GF-D8 (cell line): ENCODE data around the gene EFEMP2.

Source experiments
- DNase-seq: peaks from one replicate; lab custom pipeline; 2025; lab: John Stamatoyannopoulos, UW

The EFEMP2 gene

GRCh38 chr11:65872586-65873317, at the start of gene EFEMP2:
Gene EFEMP2, minus strand, starts transcription at chr11:65872800. Its CDS starts 446 bp downstream, at chr11:65872354.
- no peak for DNase-seq

GRCh38 chr11:65921876-65922275, 49.3 kb upstream of the EFEMP2 start:
- no peak for DNase-seq

DNA sequence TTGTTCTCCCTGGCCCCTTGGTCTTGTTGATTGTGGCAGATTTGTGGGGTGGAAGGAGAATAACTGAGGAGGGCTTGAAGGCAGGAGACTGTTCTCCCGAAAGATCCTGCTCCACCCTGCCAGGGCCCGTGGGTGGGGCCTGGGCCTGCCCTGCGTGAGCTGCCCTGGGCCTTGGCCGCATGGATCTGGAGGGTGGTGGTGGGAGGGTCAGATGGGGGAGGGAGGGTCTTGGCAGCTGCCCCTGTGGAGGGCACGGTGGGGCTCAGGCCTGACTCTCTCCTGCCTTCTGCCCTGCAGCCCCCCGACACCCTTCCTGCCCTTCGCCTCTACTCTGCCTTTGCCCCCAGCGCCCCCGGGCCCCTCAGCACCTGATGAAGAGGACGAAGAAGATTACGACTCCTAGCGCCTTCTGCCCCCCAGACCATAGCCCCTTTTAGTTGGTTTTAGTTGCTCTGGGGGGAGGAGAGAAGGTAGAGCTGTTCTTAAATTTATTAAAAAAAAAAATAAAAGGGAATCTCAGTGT, 48.5 kb upstream of the EFEMP2 start:
- no peak for DNase-seq

DNA sequence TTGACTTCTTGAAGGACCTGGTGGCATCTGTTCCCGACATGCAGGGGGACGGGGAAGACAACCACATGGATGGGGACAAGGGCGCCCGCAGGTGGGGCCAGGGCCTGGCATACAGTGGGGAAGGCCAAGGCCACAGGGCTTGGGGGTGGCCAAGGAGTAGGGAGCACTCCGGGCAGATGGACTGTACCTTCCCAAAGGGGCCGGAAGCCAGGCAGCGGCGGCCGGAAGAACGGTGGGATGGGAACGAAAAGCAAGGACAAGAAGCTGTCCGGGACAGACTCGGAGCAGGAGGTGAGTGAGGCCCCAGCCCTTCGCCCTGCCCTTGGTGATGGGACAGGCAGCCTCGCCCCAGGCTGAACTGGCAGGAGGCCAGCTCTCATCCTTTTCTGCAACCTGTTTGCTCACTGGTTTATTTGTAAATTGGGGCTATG, 47.8 kb upstream of the EFEMP2 start:
- no peak for DNase-seq

DNA sequence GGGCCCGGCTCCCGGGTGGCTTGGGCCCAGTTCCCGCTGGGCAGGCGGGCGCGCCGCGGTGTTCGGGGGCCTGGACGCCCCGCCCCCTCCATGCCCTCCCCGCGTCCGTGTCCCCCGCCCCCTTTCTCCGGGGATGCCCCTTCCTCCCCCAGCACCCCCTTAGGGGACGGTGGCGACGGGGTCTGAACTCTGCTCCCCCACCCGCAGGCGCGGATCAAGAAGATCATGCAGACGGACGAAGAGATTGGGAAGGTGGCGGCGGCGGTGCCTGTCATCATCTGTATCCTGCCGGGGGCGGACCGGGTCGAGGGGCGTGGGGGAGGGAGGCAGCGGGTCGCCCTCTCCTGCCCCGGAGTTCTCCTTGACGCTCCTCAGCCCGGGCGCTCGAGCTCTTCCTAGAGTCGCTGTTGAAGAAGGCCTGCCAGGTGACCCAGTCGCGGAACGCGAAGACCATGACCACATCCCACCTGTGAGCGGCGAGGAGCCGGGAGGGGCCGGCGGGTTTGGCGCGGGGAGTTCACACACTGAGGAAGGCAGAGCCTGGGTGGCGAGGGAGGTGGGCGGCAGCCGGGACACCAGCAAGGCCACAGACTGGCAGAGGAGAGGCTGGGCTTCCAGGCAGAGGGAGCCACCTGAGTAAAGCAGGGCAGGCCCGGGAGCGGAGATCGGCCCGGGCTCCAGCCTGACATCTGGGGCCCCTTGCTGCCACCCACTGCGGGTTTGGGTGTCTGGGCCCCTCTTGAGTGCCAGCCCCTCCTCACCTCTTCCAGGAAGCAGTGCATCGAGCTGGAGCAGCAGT, 47.2 kb upstream of the EFEMP2 start:
- DNase-seq: no peak

GRCh38 chr11:65919141-65919572, 46.6 kb upstream of the EFEMP2 start, which contains the start of gene DRAP1:
Gene DRAP1, plus strand, starts transcription at chr11:65919426. Its CDS starts 76 bp downstream, at chr11:65919502.
- peak; percentile 92 for DNase-seq

DNA sequence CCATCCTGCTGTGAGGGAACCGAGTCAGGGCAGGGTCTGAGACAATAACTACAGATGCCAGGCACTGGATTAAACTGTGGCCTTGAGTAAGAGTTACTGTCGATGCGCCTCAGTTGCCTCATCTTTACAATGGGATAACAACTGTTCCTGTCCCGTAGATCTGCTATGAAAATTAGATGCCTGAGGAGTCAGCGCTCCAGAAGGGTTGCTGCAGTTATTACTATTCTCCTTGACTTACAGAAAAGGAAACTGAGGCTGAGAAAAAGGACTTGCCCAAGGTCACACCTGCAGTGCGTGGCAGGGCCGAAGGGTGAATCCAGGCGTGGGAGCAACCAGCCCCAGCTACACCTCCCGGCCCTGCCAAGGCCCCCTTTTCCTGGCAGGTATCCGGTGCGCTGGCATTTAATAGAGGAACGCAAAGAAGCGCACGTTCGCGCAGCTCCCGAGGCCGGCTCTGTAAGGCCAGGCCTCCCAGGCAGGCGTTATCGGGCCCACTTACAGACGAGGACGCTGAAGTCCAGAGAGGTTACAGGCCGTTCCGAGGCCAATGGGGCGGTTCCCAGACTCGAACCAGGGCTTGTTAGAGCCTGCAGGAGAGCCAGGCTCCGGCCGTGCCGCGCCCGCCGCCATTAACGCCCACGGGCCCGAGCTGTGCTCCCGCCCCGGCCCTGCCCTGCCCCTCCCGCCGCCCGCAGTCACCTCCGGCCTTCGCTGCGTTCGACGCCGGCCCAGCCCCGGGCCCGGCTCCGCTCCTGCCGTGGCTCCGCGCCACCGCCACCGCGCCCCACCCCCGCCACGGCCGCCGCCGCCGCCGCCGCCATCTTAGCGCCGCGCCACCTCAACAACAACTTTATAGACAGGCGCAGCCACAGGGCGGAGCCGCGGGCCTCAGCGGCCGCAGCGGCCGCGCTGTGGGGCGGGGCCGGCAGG, 45.9 kb upstream of the EFEMP2 start, which contains the start of gene C11orf68:
TSS of gene C11orf68 (minus strand) at position 852 of the 930 bp plus-strand sequence. CDS start at position 821, 31 bp downstream.
- DNase-seq: no peak

DNA sequence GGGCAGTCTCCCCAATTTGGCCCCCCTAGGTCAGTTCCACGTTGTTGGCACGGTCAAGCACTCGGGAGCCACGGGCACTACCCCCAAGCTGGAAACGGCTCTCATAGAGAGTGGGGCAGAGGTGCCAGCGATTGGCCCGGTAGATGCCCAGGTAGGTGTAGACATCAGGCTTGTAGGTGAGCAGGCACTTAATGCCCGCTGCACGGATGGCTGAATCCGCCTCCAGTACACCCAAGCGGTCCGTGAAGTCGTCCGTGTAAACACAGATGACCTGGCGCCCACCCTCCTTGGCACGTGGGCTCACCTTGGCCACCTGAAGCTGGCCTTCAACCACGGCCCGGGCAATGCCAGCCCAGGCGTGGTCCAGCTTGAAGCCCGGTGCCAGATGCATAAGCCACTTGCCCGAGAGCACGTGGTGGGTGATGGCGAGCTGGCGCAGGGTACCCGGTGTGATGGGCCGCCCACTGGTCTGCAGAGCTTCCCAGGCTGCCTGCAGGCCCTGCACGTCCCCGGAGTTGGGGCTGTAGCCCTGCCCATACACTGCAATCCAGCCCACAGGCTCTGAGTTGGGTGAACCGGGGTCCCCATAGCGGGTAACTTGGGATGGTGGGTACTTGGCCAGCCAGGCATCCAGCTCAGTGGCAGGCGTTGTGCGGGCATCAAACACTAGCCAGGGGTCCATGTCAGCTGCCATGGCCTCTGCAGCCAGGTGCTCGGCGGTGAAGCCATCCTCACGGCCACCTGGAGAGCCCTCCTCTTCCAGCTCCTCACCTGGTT, 45.0 kb upstream of the EFEMP2 start:
- no peak for DNase-seq

DNA sequence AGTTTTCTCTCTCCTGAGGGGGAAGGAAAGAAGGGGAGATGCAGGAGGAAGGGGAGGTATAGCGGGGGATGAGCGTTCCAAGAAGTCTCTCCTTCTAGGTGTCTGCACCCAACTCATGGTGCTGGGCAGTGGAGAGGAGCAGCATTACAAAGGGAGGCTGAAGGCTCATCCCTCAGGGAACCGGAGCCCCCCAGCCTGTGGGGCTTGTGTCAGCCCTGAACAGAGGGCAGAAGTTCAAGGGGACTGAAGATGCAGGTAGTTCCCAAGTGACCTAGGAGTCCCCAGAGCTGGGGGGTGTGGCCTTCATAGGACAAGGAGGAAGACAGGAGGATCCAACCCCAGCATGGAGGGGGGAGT, 44.5 kb upstream of the EFEMP2 start:
- DNase-seq: no peak

DNA sequence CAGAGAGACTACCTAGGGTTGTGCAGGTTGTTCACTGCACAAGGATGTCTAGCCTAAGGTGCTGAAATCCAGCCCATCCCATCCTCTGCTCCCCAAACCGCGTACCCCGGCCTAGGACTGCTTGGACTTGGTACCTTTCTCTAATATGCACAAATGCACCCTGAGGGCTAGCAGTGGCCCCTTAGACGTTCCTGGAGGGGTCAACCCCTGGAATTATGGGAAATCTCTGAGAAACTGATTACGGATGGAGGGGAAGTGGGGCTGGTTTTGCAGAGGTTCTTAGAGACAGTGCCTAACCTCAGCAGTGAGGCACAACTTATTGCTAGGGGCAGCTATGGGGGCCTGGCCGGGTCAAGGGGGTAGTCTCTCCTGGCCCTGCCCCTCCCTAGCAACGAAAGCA, 43.8 kb upstream of the EFEMP2 start:
- DNase-seq: no peak

DNA sequence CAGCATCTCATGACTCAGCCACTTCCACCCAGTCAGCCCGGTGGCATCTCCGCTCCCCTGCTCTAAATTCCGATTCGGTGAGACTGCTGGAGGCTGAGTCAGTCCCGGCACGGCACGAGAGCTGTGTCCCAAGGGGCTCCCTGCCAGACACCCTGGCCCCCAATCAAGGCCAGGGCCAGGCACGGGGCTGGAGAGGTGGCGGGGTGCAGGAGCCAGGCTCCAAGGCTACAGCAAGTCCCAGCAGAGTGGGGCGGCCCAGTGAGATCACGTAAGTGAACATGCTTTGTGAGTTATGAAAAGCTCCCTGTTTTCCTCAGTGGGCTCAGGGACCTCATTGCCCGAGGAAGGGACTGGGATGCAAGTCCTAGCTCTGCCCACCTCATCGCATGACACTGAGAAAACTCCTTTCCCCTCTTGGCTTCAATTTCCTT, 43.2 kb upstream of the EFEMP2 start:
- DNase-seq: no peak

DNA sequence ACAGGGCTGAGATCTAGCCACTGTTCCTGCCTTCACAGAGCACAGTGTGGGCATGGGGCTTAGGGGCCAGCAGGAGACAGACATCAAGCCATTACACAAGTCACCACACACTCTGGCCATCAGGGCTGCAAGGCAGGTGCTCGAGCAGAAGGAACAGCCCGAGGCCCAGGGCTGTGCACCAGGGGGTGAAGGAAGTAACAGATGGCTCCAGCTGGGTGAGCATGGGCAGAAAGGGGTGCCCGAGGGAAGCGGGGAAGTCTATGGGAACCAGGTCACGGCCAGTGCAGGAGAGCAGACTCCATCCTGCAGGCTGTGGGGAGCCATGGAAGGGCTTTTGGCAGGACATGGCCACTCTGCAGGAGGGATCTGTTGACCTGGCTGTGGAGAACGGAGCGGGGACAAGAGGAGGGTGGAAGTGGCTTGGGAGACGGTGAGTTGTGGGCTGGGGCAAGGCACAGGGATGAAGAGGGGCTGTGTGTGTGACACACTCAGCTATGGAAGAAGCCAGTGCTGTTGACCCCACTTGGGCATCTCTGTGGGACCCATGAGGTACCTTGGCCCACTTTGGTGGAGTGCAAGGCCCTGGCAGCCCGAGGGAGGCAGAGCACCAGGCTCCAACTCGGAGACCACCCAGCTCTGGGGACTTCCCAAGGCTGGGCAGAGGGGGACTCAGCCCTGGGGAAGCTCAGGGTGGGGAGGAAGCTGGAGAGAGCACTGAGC, 42.7 kb upstream of the EFEMP2 start:
- DNase-seq: no peak

DNA sequence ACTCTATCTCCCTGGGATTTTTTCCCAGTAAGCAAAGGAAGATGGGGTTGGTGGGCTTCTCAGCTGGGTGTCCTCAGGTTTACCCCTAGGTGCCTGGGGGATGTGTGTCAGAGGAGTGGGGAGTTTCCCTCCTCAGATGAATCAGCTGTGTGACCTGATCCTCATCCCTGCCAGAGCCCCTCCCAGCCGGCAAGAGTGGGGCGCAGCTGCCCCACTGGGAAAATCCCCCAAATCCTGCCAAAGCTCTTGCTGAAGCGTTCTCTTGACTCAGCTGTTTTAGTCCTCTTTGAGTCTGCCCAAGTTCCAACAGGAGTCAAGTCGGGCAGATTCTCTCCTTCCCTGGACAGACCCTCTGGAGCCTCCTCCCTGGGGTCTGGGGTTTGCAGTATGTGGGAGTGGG, 40.2 kb upstream of the EFEMP2 start:
- DNase-seq: no peak

DNA sequence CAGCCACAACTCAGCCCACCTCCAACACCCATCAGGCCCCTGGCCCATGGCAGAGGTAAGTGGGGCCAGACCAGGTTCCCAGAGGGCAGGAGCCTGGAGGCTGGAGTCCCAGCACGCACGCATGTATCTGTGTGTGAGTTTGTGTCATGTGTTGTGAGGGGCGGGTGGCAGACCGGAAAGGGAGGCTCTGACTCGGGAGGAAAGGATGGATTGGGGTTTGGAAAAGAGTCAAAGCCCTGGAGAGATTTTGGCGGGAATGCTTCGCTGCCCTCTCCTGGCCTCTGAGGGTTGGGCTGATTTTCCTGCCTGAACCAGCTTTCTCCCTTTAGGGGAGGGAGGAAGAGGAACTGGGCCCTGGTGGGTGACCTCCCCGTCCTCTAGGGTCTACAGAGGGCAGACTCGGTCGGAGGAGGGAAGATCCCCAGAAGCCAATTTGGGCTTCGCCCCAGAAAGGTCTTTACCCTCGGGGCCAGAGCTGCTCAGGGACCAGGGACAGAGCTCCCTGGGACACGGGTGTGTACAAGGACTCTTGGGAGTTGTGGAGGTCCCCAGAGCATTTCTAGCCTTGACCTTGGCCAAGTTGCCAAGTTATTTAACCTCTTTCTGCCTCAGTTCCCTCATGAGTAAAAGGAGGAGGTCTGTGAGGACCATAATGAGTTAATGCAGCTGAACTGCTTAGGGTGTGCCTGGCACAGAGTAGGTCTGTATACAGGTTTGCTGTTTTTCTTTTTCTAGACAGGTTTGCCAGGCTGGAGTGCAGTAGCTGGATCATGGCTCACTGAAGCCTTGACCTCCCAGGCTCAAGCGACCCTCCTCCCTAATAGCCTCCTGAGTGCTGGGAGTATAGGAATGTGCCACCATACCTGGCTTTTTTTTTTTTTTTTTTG, 39.3 kb upstream of the EFEMP2 start:
- DNase-seq: no peak

- DNase-seq: no peak
These were observed 35.3 kb upstream of the EFEMP2 start for GRCh38 chr11:65907878-65908277.

DNA sequence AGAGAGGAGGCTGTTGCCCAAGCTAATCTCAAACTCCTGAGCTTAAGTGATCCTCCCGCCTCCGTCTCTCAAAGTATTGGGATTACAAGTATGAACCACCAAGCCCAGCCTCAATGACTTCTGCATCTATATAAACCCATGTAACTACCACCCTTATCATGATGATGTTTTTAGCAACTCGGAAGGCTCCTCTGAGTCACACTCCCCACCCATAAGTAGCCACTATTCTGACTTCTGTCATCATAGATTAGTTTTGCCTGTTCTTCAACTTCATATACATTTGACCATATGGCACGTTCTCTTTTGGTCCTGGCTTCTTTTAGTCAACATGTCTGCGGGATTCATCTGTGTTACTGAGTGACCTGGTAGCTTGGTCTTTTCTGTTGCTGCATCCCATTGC, 34.0 kb upstream of the EFEMP2 start:
- no peak for DNase-seq

DNA sequence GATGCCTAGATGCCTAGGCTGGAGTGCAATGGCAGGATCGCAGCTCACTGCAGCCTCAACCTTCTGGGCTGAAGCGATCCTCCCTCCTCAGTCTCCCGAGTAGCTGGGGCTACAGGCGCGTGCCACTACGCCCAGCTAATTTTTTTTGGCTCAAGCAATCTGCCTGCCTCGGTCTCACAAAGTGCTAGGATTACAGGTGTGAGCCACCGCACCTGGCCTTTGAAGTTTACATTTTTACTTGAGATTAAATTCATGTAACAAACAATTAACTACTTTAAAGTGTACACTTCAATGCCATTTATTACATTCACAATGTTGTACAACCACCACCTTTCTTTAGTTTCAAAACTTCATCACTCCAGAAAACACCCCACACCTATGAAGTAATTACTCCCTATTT, 31.1 kb upstream of the EFEMP2 start:
- no peak for DNase-seq

DNA sequence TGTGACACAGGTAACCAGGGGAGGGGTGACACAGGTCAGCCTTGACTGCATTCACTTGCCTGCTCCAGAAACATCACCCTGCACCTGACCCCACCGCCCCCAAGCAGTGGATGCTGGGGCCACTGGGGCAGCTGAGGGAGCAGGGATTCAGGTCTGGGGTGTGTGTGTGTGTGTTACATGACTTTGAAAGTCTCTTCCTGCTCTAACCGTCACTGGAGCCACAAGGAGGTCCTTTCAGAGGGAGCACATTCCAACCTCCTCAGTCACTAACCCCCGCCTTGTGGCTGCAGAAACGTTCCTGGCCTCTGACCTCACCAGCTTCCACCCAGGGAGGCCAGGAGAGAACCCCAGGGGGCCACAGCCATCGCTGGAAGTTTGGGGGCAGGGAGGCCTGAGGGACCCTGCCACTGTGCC, 30.5 kb upstream of the EFEMP2 start:
- no peak for DNase-seq

GRCh38 chr11:65900899-65901180, 28.2 kb upstream of the EFEMP2 start:
- DNase-seq: no peak
